Adrenal gland (tissue), 5 donors: ENCODE results near the gene ABHD16A.

Source experiments
- CTCF ChIP-seq, 6 experiments: fragments of 450-650 bp in 4 of 6; fragments of 200-600 bp in 2 of 6; sonication (generic) in 1 of 6; IDR thresholded peaks; 1 replicate in 5 of 6; 2 replicates in 1 of 6; pipeline versions ENCODE4 v1.5.1 to v1.8.0; 2016 to 2021; ENCODE audit warnings: antibody characterized with exemption in 6 of 6, mild to moderate bottlenecking in 2 of 6, moderate library complexity in 1 of 6
- POLR2A ChIP-seq, 2 donors: fragments of 450-650 bp; IDR thresholded peaks; one replicate each; pipeline ENCODE4 v1.6.1; 2017; ENCODE audit warnings: antibody characterized with exemption in 2 of 2, mild to moderate bottlenecking in 2 of 2, moderate library complexity in 1 of 2
- donor health status: DM: no; HTN: no; CAD: no.

GRCh38 chr6:31721351-31722020, 18.4 kb upstream of the ABHD16A start, which contains the start of gene LY6G6C:
- TF ChIP-seq CTCF (IDR thresholded peaks at IDR 0.05) (no peak), POLR2A (IDR thresholded peaks at IDR 0.05) (no peak)
